GM23338 (cell line): ENCODE results near the gene LTBP3. TPM values are rescaled to one million over a fixed set of nuclear protein-coding genes. Genes with fewer than 3 reads are reported as not detected.

Source experiments
- ATAC-seq: fragments of 200-7000 bp; cut with Tn5 transposase; 3 replicates; pipeline ENCODE4 v1.9.1; 2020
- DNase-seq: peaks from one replicate; pipeline ENCODE4 v3.0.0-alpha.2; 2015; ENCODE audit warnings: low spot score
- H2AFZ ChIP-seq: fragments of 200-600 bp; sonication (generic); 2 replicates; pipeline ENCODE4 v1.8.0; 2016; ENCODE audit warnings: antibody characterized with exemption, mild to moderate bottlenecking, moderate library complexity
- H3F3A ChIP-seq: fragments of 200-600 bp; sonication (generic); replicated peaks from 2 replicates; pipeline ENCODE4 v1.8.0; 2017; ENCODE audit warnings: antibody characterized with exemption, mixed run types, low read depth
- H3K27ac ChIP-seq: fragments of 200-600 bp; sonication (generic); 2 replicates; pipeline ENCODE4 v1.6.1; 2016; ENCODE audit warnings: low read depth
- H3K27me3 ChIP-seq: fragments of 200-600 bp; sonication (generic); 2 replicates; pipeline ENCODE4 v1.8.0; 2016; ENCODE audit warnings: mild to moderate bottlenecking, mixed run types, moderate library complexity; ENCODE audit not compliant: insufficient read depth
- H3K36me3 ChIP-seq: fragments of 200-600 bp; sonication (generic); 2 replicates; pipeline ENCODE4 v1.8.0; 2016; ENCODE audit warnings: mild to moderate bottlenecking; ENCODE audit not compliant: insufficient read depth
- H3K4me1 ChIP-seq: fragments of 200-600 bp; sonication (generic); 2 replicates; pipeline ENCODE4 v1.8.0; 2016; ENCODE audit warnings: mild to moderate bottlenecking, moderate library complexity; ENCODE audit not compliant: insufficient read depth
- H3K4me2 ChIP-seq: fragments of 200-600 bp; sonication (generic); 2 replicates; pipeline ENCODE4 v1.7.1; 2017; ENCODE audit warnings: mixed run types
- H3K4me3 ChIP-seq: fragments of 200-600 bp; sonication (generic); 2 replicates; pipeline ENCODE4 v1.6.1; 2016; ENCODE audit warnings: mixed run types
- H3K79me2 ChIP-seq: fragments of 200-600 bp; sonication (generic); replicated peaks from 2 replicates; pipeline ENCODE4 v1.8.0; 2017; ENCODE audit warnings: mild to moderate bottlenecking; ENCODE audit not compliant: insufficient read depth
- H3K9me2 ChIP-seq: fragments of 200-600 bp; sonication (generic); 2 replicates; pipeline ENCODE4 v1.8.0; 2017; ENCODE audit not compliant: insufficient read depth
- H4K20me1 ChIP-seq: fragments of 200-600 bp; sonication (generic); replicated peaks from 2 replicates; pipeline ENCODE4 v1.8.0; 2017; ENCODE audit warnings: mild to moderate bottlenecking; ENCODE audit not compliant: insufficient read depth
- H3K27ac Mint-ChIP-seq: 2 replicates; pipeline ENCODE4 v1.8.0; 2020; ENCODE audit warnings: inconsistent platforms, mild to moderate bottlenecking, moderate library complexity, mixed read lengths
- H3K27me3 Mint-ChIP-seq: 3 replicates; pipeline ENCODE4 v1.8.0; 2022; ENCODE audit warnings: low read depth, mild to moderate bottlenecking, moderate library complexity, mixed read lengths, inconsistent platforms; ENCODE audit not compliant: insufficient read depth, poor library complexity
- H3K36me3 Mint-ChIP-seq: 3 replicates; pipeline ENCODE4 v1.8.0; 2021; ENCODE audit warnings: low read depth, mild to moderate bottlenecking, inconsistent platforms, moderate library complexity, mixed read lengths
- H3K4me1 Mint-ChIP-seq: 3 replicates; pipeline ENCODE4 v1.8.0; 2020; ENCODE audit warnings: mild to moderate bottlenecking, inconsistent platforms, mixed read lengths
- H3K4me3 Mint-ChIP-seq: 3 replicates; pipeline ENCODE4 v1.8.0; 2021; ENCODE audit warnings: moderate library complexity, mild to moderate bottlenecking, inconsistent platforms, mixed read lengths
- H3K9me3 Mint-ChIP-seq: 3 replicates; pipeline ENCODE4 v1.8.0; 2020; ENCODE audit warnings: moderate library complexity, mild to moderate bottlenecking, inconsistent platforms, mixed read lengths
- CREB1 ChIP-seq: fragments of 250-450 bp; sonication (Bioruptor Pico); IDR thresholded peaks from 2 replicates; pipeline ENCODE4 v1.5.0; 2020; ENCODE audit warnings: low read depth, mild to moderate bottlenecking, moderate library complexity
- EZH2 ChIP-seq: fragments of 200-600 bp; sonication (generic); IDR thresholded peaks from one replicate; pipeline ENCODE4 v1.8.0; 2017; ENCODE audit warnings: antibody characterized with exemption, mild to moderate bottlenecking, low read depth; ENCODE audit not compliant: unreplicated experiment
- EZH2phosphoT487 ChIP-seq: fragments of 200-600 bp; sonication (generic); IDR thresholded peaks from one replicate; pipeline ENCODE4 v1.8.1; 2018; ENCODE audit warnings: antibody characterized with exemption; ENCODE audit not compliant: unreplicated experiment
- JUNB ChIP-seq: IDR thresholded peaks from one replicate; pipeline ENCODE4 v1.6.1; 2016; ENCODE audit warnings: antibody characterized with exemption; ENCODE audit not compliant: unreplicated experiment
- NANOG ChIP-seq: IDR thresholded peaks from 2 replicates; pipeline ENCODE4 v1.6.1; 2016; ENCODE audit warnings: antibody characterized with exemption, borderline replicate concordance
- POLR2AphosphoS5 ChIP-seq: IDR thresholded peaks from 2 replicates; pipeline ENCODE4 v1.6.1; 2016; ENCODE audit warnings: antibody characterized with exemption, low read depth
- STAT1 ChIP-seq: IDR thresholded peaks from one replicate; pipeline ENCODE4 v1.6.1; 2016; ENCODE audit warnings: antibody characterized with exemption; ENCODE audit not compliant: unreplicated experiment
- ZNF114 ChIP-seq: fragments of 250-450 bp; sonication (Bioruptor Pico); IDR thresholded peaks from 2 replicates; pipeline ENCODE4 v1.5.0; 2020; ENCODE audit warnings: mild to moderate bottlenecking, moderate library complexity
- ZNF331 ChIP-seq: fragments of 250-450 bp; sonication (Bioruptor Pico); IDR thresholded peaks from 2 replicates; pipeline ENCODE4 v1.5.0; 2020; ENCODE audit warnings: low read depth, mild to moderate bottlenecking, moderate library complexity
- polyA plus RNA-seq: library from polyadenylated mRNA; unstranded; fragments of >200 nt; fragmentation: Nextera tagmentation; extraction: Ambion mirVana; gene quantifications from 2 replicates; pipeline ENCODE4 v1.2.1, GENCODE V29; 2016
- total RNA-seq: library from RNA; depleted of rRNA; stranded (reverse); fragments of >200 nt; shearing (Covaris generic); gene quantifications from 2 replicates; pipeline ENCODE4 v1.2.3, GENCODE V29; 2014
- TF ChIP-seq, protein P1 (sequence below), 2 experiments: fragments of 200-600 bp in 1 of 2; sonication (generic) in 1 of 2; conservative IDR thresholded peaks; 2 replicates each; pipeline versions ENCODE4 v1.5.1 to v1.6.1; 2016 to 2017; ENCODE audit warnings: antibody characterized with exemption in 2 of 2, low read depth in 2 of 2, mild to moderate bottlenecking in 2 of 2, moderate library complexity in 1 of 2
- TF ChIP-seq, protein P2 (sequence below): IDR thresholded peaks from 2 replicates; pipeline ENCODE4 v1.6.1; 2016; ENCODE audit warnings: antibody characterized with exemption
- TF ChIP-seq, protein P3 (sequence below): fragments of 250-450 bp; sonication (Bioruptor Pico); IDR thresholded peaks from 2 replicates; pipeline ENCODE4 v1.5.0; 2020; ENCODE audit warnings: mild to moderate bottlenecking, moderate library complexity
- TF ChIP-seq, protein P4 (sequence below): IDR thresholded peaks from one replicate; pipeline ENCODE4 v1.6.1; 2018; ENCODE audit warnings: antibody characterized with exemption; ENCODE audit not compliant: unreplicated experiment

Gene LTBP3
- total and polyA plus RNA-seq, 2 experiments from 2014 or later = 9.5 to 29.2 TPM

DNA sequence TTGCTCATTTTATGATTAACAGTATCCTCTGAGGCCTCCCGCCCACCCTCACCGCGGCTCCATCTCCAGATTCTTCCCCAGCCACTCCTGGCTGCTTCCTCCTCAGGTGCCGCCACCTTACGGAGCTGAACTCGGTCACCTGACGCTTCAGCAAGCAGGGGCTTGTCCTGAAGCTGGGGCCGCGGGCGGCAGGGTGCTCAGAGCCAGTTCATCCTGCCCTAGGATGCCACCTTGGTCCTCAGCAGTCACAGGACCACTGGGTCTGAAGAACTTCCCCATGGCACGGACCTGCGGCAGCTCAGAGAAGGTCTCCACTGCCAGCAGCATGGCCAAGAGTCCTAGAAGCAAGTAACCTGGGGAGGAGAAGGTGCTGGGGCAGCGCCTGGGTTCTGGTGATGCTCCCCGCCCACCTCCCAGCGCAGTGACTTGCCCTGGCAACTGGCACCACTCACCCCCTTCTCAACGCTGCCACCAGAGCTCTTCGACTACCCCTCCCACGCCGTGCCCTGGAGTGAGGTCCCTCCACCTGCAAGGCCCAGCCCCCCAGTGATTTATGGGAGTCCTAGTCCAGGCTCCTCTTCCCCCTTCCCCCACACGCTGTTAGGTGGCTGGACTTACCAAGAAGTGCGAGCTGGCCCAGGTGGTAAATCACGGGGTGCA, 34.8 kb upstream of the LTBP3 start:
- Histone ChIP-seq H3K27ac (no peak overlapping the region), H3K79me2 (no peaks in the 10 kb centered on the region), H3K4me1 (peaks cover 13% of the 10 kb centered on the region; the same call in 1 of the 2 replicates), H3K4me2 (peak overlapping the region; percentile 87), H2AFZ (peak overlapping the region; percentile 81), H3K36me3 (no peaks in the 10 kb centered on the region), H3K4me3 (peak overlapping the region; percentile 62), H3K9me2 (no peaks in the 10 kb centered on the region), H3F3A (peaks cover 26% of the 10 kb centered on the region; the same call in 1 of the 2 replicates), H4K20me1 (no peaks in the 10 kb centered on the region), H3K27me3 (peaks cover 46% of the 10 kb centered on the region)
- ATAC-seq (0 out of 3 replicates have a peak, but pooled peaks have one; percentile 1), DNase-seq (no peak)
- no peak for TF ChIP-seq POLR2AphosphoS5
- TF ChIP-seq CREB1 (CRISPR knock-in tag) = no peak
- no peak for TF ChIP-seq ZNF114 (CRISPR knock-in tag)
- TF ChIP-seq, protein P1, sequence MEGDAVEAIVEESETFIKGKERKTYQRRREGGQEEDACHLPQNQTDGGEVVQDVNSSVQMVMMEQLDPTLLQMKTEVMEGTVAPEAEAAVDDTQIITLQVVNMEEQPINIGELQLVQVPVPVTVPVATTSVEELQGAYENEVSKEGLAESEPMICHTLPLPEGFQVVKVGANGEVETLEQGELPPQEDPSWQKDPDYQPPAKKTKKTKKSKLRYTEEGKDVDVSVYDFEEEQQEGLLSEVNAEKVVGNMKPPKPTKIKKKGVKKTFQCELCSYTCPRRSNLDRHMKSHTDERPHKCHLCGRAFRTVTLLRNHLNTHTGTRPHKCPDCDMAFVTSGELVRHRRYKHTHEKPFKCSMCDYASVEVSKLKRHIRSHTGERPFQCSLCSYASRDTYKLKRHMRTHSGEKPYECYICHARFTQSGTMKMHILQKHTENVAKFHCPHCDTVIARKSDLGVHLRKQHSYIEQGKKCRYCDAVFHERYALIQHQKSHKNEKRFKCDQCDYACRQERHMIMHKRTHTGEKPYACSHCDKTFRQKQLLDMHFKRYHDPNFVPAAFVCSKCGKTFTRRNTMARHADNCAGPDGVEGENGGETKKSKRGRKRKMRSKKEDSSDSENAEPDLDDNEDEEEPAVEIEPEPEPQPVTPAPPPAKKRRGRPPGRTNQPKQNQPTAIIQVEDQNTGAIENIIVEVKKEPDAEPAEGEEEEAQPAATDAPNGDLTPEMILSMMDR (conservative IDR thresholded peaks at IDR 0.05; ENCODE audit: low read depth in 2 of 2) = no peak
- TF ChIP-seq ZNF331 (CRISPR knock-in tag) = no peak
- TF ChIP-seq, protein P2, sequence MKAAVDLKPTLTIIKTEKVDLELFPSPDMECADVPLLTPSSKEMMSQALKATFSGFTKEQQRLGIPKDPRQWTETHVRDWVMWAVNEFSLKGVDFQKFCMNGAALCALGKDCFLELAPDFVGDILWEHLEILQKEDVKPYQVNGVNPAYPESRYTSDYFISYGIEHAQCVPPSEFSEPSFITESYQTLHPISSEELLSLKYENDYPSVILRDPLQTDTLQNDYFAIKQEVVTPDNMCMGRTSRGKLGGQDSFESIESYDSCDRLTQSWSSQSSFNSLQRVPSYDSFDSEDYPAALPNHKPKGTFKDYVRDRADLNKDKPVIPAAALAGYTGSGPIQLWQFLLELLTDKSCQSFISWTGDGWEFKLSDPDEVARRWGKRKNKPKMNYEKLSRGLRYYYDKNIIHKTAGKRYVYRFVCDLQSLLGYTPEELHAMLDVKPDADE = no peak
- TF ChIP-seq NANOG = no peak
- TF ChIP-seq EZH2phosphoT487 = no peak
- no peak for TF ChIP-seq EZH2
- TF ChIP-seq STAT1 = no peak
- TF ChIP-seq JUNB = no peak
- TF ChIP-seq, protein P3, sequence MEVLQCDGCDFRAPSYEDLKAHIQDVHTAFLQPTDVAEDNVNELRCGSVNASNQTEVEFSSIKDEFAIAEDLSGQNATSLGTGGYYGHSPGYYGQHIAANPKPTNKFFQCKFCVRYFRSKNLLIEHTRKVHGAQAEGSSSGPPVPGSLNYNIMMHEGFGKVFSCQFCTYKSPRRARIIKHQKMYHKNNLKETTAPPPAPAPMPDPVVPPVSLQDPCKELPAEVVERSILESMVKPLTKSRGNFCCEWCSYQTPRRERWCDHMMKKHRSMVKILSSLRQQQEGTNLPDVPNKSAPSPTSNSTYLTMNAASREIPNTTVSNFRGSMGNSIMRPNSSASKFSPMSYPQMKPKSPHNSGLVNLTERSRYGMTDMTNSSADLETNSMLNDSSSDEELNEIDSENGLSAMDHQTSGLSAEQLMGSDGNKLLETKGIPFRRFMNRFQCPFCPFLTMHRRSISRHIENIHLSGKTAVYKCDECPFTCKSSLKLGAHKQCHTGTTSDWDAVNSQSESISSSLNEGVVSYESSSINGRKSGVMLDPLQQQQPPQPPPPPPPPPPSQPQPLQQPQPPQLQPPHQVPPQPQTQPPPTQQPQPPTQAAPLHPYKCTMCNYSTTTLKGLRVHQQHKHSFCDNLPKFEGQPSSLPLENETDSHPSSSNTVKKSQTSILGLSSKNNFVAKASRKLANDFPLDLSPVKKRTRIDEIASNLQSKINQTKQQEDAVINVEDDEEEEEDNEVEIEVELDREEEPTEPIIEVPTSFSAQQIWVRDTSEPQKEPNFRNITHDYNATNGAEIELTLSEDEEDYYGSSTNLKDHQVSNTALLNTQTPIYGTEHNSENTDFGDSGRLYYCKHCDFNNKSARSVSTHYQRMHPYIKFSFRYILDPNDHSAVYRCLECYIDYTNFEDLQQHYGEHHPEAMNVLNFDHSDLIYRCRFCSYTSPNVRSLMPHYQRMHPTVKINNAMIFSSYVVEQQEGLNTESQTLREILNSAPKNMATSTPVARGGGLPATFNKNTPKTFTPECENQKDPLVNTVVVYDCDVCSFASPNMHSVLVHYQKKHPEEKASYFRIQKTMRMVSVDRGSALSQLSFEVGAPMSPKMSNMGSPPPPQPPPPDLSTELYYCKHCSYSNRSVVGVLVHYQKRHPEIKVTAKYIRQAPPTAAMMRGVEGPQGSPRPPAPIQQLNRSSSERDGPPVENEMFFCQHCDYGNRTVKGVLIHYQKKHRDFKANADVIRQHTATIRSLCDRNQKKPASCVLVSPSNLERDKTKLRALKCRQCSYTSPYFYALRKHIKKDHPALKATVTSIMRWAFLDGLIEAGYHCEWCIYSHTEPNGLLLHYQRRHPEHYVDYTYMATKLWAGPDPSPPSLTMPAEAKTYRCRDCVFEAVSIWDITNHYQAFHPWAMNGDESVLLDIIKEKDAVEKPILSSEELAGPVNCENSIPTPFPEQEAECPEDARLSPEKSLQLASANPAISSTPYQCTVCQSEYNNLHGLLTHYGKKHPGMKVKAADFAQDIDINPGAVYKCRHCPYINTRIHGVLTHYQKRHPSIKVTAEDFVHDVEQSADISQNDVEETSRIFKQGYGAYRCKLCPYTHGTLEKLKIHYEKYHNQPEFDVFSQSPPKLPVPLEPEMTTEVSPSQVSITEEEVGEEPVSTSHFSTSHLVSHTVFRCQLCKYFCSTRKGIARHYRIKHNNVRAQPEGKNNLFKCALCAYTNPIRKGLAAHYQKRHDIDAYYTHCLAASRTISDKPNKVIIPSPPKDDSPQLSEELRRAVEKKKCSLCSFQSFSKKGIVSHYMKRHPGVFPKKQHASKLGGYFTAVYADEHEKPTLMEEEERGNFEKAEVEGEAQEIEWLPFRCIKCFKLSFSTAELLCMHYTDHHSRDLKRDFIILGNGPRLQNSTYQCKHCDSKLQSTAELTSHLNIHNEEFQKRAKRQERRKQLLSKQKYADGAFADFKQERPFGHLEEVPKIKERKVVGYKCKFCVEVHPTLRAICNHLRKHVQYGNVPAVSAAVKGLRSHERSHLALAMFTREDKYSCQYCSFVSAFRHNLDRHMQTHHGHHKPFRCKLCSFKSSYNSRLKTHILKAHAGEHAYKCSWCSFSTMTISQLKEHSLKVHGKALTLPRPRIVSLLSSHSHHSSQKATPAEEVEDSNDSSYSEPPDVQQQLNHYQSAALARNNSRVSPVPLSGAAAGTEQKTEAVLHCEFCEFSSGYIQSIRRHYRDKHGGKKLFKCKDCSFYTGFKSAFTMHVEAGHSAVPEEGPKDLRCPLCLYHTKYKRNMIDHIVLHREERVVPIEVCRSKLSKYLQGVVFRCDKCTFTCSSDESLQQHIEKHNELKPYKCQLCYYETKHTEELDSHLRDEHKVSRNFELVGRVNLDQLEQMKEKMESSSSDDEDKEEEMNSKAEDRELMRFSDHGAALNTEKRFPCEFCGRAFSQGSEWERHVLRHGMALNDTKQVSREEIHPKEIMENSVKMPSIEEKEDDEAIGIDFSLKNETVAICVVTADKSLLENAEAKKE (CRISPR knock-in tag) = no peak
- TF ChIP-seq, protein P4, sequence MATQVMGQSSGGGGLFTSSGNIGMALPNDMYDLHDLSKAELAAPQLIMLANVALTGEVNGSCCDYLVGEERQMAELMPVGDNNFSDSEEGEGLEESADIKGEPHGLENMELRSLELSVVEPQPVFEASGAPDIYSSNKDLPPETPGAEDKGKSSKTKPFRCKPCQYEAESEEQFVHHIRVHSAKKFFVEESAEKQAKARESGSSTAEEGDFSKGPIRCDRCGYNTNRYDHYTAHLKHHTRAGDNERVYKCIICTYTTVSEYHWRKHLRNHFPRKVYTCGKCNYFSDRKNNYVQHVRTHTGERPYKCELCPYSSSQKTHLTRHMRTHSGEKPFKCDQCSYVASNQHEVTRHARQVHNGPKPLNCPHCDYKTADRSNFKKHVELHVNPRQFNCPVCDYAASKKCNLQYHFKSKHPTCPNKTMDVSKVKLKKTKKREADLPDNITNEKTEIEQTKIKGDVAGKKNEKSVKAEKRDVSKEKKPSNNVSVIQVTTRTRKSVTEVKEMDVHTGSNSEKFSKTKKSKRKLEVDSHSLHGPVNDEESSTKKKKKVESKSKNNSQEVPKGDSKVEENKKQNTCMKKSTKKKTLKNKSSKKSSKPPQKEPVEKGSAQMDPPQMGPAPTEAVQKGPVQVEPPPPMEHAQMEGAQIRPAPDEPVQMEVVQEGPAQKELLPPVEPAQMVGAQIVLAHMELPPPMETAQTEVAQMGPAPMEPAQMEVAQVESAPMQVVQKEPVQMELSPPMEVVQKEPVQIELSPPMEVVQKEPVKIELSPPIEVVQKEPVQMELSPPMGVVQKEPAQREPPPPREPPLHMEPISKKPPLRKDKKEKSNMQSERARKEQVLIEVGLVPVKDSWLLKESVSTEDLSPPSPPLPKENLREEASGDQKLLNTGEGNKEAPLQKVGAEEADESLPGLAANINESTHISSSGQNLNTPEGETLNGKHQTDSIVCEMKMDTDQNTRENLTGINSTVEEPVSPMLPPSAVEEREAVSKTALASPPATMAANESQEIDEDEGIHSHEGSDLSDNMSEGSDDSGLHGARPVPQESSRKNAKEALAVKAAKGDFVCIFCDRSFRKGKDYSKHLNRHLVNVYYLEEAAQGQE = no peak
- peaks cover 44% of the 10 kb centered on the region for H3K27me3 Mint-ChIP-seq
- no peaks in the 10 kb centered on the region for H3K9me3 Mint-ChIP-seq
- H3K27ac Mint-ChIP-seq = no peak overlapping the region
- peaks cover 16% of the 10 kb centered on the region for H3K4me1 Mint-ChIP-seq
- H3K4me3 Mint-ChIP-seq = peak overlapping the region; percentile 66
- peaks cover 4% of the 10 kb centered on the region; the same call in 1 of the 3 replicates for H3K36me3 Mint-ChIP-seq
